HUES6 (cell line): ENCODE measurements around the gene ZIC1.

Experiments
- H3K27ac ChIP-seq: 2 replicates; pipeline ENCODE4 v1.7.0; 2013; ENCODE audit warnings: low read depth, mild to moderate bottlenecking, low read length, inconsistent platforms
- H3K27me3 ChIP-seq: 2 replicates; pipeline ENCODE4 v1.6.1; 2013; ENCODE audit warnings: low read length; ENCODE audit not compliant: control insufficient read depth, insufficient read depth
- H3K36me3 ChIP-seq: 2 replicates; pipeline ENCODE4 v1.6.1; 2013; ENCODE audit warnings: low read length; ENCODE audit not compliant: control insufficient read depth, insufficient read depth
- H3K4me1 ChIP-seq: 2 replicates; pipeline ENCODE4 v1.6.1; 2013; ENCODE audit warnings: low read length; ENCODE audit not compliant: control insufficient read depth, insufficient read depth
- H3K4me3 ChIP-seq: 2 replicates; pipeline ENCODE4 v1.5.1; 2013; ENCODE audit warnings: low read depth, low read length
- H3K9ac ChIP-seq: one replicate; pipeline ENCODE4 v1.6.1; 2013; ENCODE audit warnings: mild to moderate bottlenecking, low read length
- H3K9me3 ChIP-seq: 2 replicates; pipeline ENCODE4 v1.6.1; 2013; ENCODE audit warnings: low read depth, low read length; ENCODE audit not compliant: control insufficient read depth, insufficient read depth

ZIC1 gene

DNA sequence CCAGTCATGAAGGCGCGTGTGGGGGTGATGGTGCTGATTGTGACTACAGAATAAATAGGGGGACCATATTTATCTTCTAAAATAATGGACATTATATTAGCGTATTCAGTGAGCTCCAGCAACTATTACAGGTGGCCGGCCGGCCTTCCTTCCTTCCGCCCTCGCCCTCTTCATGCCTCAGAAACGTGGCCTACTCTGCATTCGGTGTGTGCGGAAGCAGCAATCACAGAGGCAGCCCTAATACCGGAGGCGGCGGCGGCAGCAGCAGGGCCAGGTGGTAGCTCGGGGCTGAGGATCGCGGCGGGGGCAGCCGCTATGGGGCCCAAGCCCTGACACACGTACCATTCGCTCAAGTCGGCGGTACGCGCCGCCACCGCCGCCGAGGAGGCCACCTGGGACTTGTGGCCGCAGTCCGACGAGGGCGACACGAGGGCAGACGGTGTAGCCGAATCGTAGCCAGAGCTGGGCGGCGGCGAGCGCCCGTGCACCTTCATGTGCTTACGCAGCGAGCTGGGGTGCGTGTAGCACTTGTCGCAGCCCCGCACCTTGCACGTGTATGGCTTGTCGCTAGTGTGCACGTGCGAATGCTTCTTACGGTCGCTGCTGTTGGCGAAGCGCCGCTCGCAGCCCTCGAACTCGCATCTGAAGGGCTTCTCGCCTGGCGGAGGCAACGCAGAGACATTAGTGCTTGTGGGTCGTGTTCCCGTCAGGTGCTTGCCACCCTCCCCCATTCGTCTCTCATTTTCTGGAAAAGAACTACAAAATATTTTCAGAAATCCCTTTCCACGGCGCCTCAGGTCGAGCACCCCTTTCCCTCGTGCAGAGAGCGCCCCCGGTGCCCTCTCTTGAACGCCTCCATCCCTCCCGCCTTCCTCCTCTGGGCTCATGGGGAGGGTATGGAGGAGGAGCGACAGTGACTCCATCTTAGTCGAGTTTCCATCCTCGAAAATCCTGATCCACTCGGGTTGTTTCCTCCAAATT is 18.3 kb upstream of the ZIC1 start:
- peak overlapping the region; percentile 46 for H3K4me3 ChIP-seq
- H3K27ac ChIP-seq: no peak overlapping the region
- H3K36me3 ChIP-seq: no peaks in the 10 kb centered on the region
- H3K9me3 ChIP-seq: no peaks in the 10 kb centered on the region
- H3K9ac ChIP-seq: no peak overlapping the region
- H3K27me3 ChIP-seq: peaks cover 100% of the 10 kb centered on the region
- H3K4me1 ChIP-seq: peaks cover 56% of the 10 kb centered on the region

DNA sequence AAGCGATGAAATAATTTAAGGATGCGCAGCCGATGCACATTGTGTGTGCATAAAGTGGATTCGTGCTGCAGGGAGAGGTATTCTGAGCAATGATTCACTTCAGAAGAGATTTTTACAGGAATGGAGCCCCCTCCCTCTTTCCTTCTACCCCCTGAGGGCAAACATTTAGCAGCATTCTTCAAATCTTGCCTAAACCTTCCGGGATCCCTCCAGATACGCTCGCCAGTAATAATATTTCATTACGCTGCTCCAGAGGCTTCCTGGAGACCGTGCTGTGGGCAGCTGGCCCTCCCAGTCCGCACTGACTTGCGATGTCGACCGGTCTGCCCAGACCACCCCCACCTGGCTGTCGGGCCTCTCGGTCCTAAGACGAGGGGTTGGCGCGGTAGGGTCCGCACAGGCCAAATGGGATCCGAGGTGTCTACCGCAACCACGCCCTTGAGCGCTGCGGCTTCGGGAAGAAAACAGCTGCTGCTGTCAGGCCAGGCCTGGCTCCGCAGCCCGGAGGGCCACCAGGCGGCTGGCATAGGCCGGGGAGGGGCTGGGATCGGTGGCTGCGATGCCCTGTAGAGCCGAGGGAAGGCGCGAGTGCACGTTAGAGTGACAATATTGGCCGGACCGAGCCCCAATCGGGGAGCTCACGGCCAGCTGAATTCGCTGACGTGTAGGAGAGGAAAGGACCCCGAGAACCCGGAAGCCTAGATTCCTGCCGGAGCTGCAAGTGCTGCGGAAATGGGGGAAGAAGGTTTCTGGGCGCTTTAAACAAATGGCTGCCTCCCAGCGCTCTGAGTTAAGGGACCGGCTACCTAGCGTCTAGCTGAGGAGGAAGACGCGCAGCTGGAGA is 17.2 kb upstream of the ZIC1 start:
- peaks cover 100% of the 10 kb centered on the region for H3K27me3 ChIP-seq
- peak overlapping the region; percentile 0 for H3K9ac ChIP-seq
- peaks cover 65% of the 10 kb centered on the region for H3K4me1 ChIP-seq
- no peaks in the 10 kb centered on the region for H3K36me3 ChIP-seq
- H3K27ac ChIP-seq: no peak overlapping the region
- peak overlapping the region; percentile 72 for H3K4me3 ChIP-seq
- no peaks in the 10 kb centered on the region for H3K9me3 ChIP-seq

DNA sequence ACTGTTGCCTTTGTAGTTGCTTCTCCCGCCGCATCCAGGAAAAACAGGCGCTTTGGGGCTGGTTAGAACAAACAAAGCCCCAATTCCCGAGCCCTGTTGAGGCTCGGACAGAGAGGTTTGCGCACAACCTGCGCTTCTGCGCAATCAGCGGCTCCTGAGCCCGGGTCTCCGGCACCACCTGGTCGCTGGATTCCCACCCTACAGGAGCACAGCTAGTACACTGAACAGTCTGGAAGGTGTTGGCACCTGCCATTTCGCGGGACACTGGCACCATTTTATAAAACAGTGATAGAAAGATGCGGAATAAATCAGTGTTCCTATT is 16.6 kb upstream of the ZIC1 start:
- Histone ChIP-seq H3K9me3 (no peaks in the 10 kb centered on the region), H3K9ac (no peak overlapping the region), H3K27ac (no peak overlapping the region), H3K4me1 (peaks cover 65% of the 10 kb centered on the region), H3K4me3 (peak overlapping the region; percentile 72), H3K36me3 (no peaks in the 10 kb centered on the region), H3K27me3 (peaks cover 100% of the 10 kb centered on the region)

- Histone ChIP-seq H3K9me3 (no peaks in the 10 kb centered on the region), H3K36me3 (no peaks in the 10 kb centered on the region), H3K9ac (peak overlapping the region; percentile 67), H3K27me3 (peaks cover 100% of the 10 kb centered on the region), H3K4me3 (peak overlapping the region; percentile 72), H3K4me1 (peaks cover 63% of the 10 kb centered on the region), H3K27ac (0 out of 2 replicates have a peak overlapping the region, but pooled peaks have one; percentile 20)
Observed at GRCh38 chr3:147393261-147393942, 15.8 kb upstream of the ZIC1 start.

DNA sequence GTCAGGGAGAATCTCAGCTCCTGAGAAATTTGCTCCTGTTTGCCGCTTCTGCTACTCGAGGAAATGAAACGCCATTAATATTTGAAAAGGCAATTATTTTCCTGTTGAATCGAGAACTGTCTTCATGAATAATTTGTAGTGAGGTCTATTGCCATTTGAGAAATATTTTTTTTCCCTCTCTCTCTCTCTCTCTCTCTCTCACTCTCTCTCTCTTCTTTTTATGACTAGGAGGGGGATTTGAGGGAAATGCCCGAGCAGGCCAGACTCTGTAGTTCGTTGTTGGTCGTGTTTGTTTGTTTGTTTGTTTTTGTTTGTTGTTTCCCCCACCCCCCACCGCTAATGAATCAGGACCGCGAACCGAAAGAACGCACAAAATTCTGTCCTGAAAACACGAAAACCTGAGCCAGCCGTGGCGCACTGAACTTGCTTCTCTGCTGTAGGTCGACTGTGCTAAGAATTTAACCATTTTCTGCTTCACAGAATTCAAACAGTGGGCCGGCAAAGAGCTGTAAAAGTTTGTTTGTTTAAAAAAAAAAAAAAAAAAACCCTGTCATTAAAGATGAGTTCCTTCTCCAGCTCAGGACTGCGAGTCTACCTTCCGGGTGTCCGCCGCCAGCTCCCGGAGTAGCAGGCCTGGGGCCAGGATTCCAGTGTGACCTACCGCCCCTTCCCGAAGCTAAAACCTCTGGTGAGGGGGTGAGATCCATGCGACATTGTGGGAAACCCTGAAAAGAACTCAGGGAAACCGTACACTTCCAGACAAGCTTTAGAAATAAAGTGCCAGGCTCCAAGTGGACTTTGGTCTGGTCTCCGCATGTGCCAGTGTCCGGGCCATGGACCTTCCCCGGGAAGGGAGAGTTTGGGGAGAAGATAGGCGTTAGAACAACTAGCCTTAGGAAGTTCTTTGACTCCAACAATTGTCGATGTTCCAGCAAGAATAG is 15.0 kb upstream of the ZIC1 start:
- Histone ChIP-seq H3K4me3 (peak overlapping the region; percentile 72), H3K27me3 (peaks cover 100% of the 10 kb centered on the region), H3K9me3 (no peaks in the 10 kb centered on the region), H3K4me1 (peaks cover 55% of the 10 kb centered on the region), H3K9ac (no peak overlapping the region), H3K27ac (no peak overlapping the region), H3K36me3 (no peaks in the 10 kb centered on the region)

- H3K4me3 ChIP-seq: peak overlapping the region; percentile 72
- no peaks in the 10 kb centered on the region for H3K36me3 ChIP-seq
- no peak overlapping the region for H3K27ac ChIP-seq
- H3K27me3 ChIP-seq: peaks cover 100% of the 10 kb centered on the region
- H3K4me1 ChIP-seq: peaks cover 49% of the 10 kb centered on the region
- no peaks in the 10 kb centered on the region for H3K9me3 ChIP-seq
- no peak overlapping the region for H3K9ac ChIP-seq
Observed at GRCh38 chr3:147394884-147395225, 14.3 kb upstream of the ZIC1 start.

GRCh38 chr3:147395899-147396711 is 13.1 kb upstream of the ZIC1 start:
- peak overlapping the region; percentile 45 for H3K4me3 ChIP-seq
- H3K27me3 ChIP-seq: peaks cover 100% of the 10 kb centered on the region
- H3K9ac ChIP-seq: no peak overlapping the region
- H3K9me3 ChIP-seq: no peaks in the 10 kb centered on the region
- H3K36me3 ChIP-seq: no peaks in the 10 kb centered on the region
- peaks cover 45% of the 10 kb centered on the region for H3K4me1 ChIP-seq
- no peak overlapping the region for H3K27ac ChIP-seq

DNA sequence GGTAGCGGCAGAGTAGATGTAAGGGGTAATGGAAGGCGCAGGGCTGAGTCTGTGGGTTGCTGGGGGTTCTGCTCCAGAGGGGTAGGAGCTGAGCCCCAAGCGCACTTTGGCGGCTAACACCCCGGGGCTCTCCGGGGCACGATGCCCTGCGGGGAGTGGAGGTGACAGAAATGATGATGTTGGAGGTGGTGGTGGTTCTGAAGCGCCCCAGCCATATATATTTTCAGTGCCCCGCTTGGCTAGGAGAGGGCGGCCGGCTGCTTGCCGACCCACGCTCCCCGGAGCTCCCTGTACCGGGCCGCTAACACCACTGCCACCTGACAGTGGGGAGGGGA is 12.5 kb upstream of the ZIC1 start:
- H3K4me3 ChIP-seq: peak overlapping the region; percentile 68
- H3K27me3 ChIP-seq: peaks cover 100% of the 10 kb centered on the region
- H3K4me1 ChIP-seq: peaks cover 48% of the 10 kb centered on the region
- H3K9ac ChIP-seq: no peak overlapping the region
- H3K9me3 ChIP-seq: no peaks in the 10 kb centered on the region
- no peak overlapping the region for H3K27ac ChIP-seq
- H3K36me3 ChIP-seq: no peaks in the 10 kb centered on the region

DNA sequence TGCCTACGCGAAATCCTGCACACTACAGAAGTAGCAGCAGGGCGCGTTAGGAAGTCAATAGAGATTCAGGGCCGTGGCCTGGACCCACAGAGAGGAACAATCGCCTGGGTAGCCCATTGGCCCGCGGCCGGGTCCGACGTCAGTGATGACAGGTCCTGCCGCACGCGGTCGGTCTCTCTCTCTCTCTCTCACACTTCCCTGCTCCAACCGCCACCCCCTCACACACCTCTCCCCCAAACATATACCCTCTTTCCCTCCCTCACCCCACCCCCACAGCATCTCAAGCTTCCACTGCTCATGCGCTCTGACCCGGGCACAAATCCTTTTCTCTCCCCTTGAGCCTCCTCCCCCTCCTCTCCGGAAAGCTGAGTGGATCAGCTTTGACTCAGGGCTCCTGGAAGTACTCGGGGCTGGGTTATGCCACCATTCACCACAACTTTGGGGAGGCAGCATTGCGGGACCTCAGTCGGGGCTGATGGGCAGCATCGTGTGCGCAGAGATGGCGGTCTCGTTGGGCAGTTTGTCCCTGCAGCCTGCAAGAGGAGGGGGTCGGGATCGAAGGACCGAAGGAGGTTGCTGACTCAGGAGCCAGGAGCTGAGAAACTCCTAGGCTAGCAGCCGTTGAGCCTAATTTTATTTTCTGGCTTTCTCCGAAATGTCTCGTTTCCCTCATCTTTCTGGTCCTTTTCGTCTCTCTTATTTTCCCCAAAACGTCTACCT is 11.8 kb upstream of the ZIC1 start:
- Histone ChIP-seq H3K9me3 (no peaks in the 10 kb centered on the region), H3K4me3 (peak overlapping the region; percentile 68), H3K36me3 (no peaks in the 10 kb centered on the region), H3K27ac (no peak overlapping the region), H3K27me3 (peaks cover 100% of the 10 kb centered on the region), H3K9ac (peak overlapping the region; percentile 55), H3K4me1 (peaks cover 50% of the 10 kb centered on the region)
